ENCODE measurements around the gene ADARB2.
"Not testable (repeated sequence)": the region's sequence is repeated elsewhere in the genome, so short reads cannot be mapped to it uniquely, and the experiment has no call there.

Gene ADARB2

GRCh38 chr10:1737222-1738061, at the start of gene ADARB2:
ADARB2 (minus strand) TSS chr10:1737525.
- DNase-seq: peak; percentile 68

- no peak for DNase-seq
Observed at GRCh38 chr10:1785835-1786234, 48.5 kb upstream of the ADARB2 start.

DNA sequence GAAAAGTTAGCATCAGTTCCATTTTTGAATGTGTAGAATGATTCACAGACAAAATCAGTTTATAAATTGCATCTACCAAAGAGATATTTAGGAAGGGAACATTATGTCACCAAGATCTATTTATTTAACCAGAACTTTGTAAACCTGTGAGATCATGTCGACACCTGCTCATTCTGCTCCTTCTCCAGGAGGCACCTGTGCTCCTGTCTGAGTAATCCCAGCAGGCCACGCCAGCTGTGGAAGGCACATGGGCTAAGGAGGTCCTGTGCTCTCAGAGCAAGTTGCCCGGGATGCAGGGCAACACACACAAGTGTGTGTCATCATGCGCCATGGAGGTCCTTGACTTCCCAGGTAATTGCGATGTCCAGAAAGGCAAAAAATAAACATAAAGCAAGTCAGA, 45.5 kb upstream of the ADARB2 start:
- DNase-seq: no peak

GRCh38 chr10:1779796-1780195, 42.5 kb upstream of the ADARB2 start:
- no peak for DNase-seq

- no peak for DNase-seq
Observed at GRCh38 chr10:1778375-1778969, 41.1 kb upstream of the ADARB2 start.

GRCh38 chr10:1776127-1776662, 38.9 kb upstream of the ADARB2 start:
- DNase-seq: no peak

- DNase-seq: no peak
Observed at GRCh38 chr10:1774796-1775195, 37.5 kb upstream of the ADARB2 start.

DNA sequence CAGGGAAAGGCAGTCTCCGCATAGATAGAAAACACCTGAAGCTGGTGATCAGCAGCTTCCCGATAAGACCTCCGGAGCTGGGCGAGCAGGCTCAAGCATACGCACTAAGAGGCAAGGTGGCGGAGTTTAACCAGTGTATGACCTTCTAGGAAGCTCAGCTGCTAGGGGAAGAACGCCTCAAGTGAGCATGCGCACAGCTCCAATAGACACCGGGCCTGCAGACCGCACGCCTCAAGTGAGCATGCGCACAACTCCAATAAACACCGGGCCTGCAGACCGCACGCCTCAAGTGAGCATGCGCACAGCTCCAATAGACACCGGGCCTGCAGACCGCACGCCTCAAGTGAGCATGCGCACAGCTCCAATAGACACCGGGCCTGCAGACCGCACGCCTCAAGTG, 35.9 kb upstream of the ADARB2 start:
- not testable (repeated sequence) for DNase-seq

DNA sequence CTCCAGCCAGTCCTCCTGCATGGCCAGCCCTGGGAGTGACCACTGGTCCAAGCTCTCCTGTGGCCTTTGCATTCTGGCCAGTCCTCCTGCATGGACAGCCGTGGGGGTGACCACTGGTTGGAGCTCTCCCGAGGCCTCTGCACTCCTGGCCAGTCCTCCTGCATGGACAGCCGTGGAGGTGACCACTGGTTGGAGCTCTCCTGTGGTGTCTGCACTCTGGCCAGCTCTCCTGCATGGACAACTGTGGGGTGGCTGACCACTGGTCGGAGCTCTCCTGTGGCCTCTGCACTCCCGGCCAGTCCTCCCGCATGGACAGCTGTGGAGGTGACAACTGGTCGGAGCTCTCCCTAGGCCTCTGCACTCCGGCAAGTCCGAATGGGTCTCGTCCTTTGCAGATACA, 28.7 kb upstream of the ADARB2 start:
- no peak for DNase-seq

DNA sequence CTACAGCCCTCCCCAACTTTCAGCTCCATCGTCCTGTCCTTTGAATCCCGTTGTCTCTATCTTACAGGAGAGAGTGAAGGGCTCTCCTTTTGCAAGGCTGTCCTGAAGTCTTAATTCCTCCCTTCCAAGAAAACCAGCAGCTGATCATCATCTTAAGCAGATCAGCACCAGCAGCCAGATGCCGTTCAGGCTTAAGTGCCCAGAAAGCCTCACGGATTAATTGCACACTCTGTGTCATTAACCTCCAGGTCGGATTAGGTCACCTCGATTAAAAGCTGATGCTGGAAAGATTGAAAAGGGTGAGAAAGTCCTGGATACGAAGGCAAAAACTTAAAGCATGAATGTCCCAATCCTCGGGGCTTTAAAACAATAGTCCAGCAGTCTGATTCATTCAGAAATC, 24.8 kb upstream of the ADARB2 start:
- no peak for DNase-seq

DNA sequence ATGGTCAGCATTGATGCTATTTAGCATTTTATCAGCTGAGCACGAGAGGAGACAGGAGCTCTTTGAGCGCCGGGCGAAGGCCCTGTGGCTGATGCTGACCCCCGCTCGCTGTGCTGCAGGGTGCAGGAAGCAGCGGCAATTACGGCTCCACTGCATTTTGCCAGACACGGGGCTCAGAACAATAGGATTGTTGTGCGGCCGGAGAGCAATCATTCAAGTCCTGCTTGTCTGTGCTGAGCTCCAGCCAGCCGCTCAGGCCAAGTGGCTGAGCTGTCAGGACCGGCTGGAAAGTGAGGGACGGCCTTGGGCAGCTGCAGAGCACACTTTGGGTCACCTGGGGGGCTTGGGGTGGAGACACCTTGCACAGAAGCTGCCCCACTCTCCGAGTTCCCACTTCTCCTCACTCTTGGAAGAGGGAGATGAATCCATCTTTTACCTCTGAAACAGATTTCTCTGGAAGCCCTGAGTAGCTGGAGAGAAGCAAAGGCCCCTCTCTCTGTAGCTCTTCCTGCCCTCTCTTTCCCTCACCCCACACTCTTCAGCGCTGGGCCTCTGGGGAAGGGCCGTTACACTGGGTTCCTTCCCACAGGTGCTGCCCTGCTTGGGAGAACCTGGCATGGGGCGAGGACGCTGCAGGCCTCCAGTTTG, 17.3 kb upstream of the ADARB2 start:
- no peak for DNase-seq

DNA sequence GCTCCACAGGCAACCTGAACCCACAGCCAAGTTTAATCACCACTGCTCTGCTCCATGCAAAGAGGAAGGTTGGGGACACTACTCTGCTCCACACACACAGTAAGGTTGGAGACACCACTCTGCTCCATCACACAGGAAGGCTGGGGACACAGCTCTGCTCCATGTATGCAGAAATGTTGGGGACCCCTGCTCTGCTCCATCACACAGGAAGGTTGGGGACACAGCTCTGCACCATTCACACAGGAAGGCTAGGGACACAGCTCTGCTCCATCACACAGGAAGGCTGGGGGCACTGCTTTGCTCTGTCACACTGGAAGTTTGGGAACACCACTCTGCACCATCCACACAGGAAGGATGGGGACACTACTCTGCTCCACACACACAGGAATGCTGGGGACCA, 14.8 kb upstream of the ADARB2 start:
- DNase-seq: no peak

DNA sequence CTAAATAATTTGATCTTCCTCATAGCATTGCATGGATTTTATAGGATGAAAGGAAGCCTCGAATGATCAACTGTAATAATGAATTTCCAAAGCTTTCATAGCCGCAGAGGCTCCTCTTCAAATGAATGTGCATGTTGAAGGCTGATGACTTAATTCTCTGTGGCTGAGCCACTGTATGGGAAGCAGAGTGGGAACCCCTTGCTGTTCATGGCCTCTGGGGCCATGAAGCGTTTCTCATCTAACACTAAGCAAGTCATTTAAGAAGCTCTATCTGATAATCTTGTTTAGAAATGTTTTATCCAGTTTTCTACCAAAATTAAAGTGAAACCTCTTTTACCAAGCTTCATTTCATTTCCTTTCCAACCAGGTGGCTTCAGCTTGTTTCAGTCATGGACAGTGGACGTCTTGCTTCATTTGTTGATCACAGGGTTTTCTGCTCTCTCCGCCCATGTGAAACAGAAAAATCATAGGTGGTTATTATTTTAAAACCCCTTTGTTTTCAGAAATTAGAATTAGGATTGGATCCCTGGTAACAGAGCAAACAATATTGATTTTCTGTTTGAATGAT, 10.3 kb upstream of the ADARB2 start:
- DNase-seq: no peak

- no peak for DNase-seq
Observed at GRCh38 chr10:1746796-1747195, 9.5 kb upstream of the ADARB2 start.

DNA sequence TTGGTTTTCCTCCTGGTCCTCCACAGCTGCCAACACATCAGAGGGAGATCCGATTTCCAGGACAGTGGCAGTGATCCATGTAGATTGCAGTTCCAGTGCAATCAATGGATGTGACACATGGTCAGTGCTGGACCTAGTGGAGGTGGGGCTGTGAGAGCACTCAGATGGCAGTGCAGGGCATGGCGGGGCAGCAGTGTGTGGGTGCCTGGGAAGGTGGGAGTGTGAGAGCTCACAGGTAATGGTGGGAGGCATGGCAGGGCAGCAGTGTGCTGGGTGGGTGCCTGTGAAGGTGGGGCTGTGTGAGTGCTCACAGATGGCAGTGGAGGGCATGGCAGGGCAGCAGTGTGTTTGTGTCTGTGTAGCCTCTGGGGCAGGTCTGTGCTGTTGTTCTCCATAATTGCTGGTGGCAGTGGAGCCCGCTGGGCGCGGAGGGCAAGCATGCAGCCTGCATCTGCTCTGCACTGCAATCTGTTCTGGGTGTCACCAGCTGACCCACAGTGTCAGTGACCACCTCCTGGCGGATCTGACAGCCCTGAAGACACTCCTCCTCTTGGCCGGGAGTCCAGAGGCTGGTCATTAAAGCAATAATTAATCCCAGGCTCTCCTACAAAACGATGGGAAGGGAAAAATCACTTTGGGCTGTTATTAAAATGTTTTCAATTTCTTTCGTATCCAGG, 8.6 kb upstream of the ADARB2 start:
- DNase-seq: no peak

DNA sequence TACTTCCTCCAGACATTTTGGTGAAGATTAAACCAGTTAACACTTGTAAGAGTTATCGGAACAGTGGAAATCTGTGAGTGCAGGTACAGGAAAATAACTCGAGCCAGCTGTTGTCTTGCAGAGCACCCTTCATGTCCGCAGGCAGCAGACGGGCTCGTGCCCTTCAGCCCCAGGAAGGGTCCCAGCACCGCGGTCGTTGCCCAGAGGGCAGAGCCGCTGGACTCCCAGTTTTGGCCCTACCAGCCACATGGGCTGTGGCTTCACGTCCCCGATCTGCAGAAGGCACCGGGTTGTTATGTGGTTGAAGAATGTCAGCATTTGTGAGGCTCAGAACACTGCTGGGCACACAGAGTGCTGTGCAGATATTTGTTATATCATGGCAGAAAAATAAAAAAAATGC, 7.2 kb upstream of the ADARB2 start:
- no peak for DNase-seq

DNA sequence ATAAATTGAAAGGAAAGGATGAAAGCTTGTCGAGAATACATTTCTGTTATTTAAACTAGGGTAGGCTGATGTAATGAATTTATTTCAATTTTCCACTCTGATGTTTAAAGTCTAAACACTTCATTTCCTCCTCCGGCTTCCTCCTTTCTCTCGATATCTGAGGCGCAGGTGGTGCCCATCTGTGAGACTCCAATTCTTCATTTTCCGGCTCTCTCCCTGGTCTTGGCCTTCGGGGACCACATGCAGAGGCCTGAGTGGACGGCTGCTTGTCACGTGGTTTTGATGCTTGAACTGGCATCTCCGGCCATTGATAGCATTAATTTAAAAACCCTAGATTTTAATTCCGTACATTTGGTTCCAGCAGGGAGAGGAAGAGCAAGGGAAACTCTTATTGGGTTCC, 5.8 kb upstream of the ADARB2 start:
- DNase-seq: no peak

- no peak for DNase-seq
Observed at GRCh38 chr10:1741450-1741849, 4.1 kb upstream of the ADARB2 start.

DNA sequence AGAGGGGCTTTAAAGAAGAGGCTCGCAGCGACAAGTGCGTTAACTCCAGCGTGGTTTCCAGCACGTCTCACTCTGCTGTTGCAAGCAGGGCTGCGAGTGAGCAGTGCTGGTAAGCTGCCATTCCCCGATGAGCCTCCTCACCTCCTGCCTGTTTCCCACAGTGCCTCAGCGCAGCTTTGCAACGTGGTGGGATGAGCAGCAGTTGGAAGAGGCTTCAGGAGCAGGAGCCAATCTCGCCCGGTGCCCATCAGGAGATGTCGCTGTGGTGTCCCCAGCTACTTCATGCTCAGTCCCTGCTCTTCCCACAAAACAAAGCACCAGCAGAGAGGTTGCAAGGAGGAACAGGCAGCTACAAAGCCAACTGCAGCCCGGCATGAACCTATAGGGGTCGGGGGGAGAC, 2.4 kb upstream of the ADARB2 start:
- no peak for DNase-seq

DNA sequence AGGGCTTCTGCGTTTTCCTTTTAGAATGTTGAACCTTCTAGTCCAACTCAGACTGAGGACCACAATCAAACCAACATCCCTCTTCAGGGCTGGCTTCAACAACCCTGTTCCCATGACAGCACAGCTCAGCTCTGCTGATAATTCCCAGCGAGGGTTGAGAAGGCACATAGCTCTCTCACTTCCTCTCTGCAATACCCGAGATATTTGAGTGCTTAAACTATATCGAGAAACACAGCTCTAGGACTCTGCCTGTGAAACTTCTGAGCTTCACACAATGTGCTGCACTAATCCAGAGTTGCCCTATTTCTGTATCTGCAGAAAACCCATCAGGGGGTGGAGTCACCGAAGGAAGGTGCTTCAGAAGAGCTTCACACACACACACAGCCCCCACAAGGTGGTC, 1.6 kb upstream of the ADARB2 start:
- no peak for DNase-seq

GRCh38 chr10:1736972-1737221, 428 bp downstream of the ADARB2 start:
- no peak for DNase-seq

- no peak for DNase-seq
Observed at GRCh38 chr10:1736144-1736971, 967 bp downstream of the ADARB2 start.

All from right hindlimb (tissue), 1 donor.